HG02884 (cell line): ENCODE results near the gene EPAS1.

Source experiments
- ATAC-seq: cut with Tn5 transposase; IDR thresholded peaks from one replicate; pipeline ENCODE4 v1.9.1; 2021; ENCODE audit warnings: mild to moderate bottlenecking, moderate library complexity; ENCODE audit not compliant: unreplicated experiment

EPAS1 gene

GRCh38 chr2:46273225-46273863 lies 23.9 kb upstream of the EPAS1 start:
- no peak for ATAC-seq

GRCh38 chr2:46273919-46274318 lies 23.3 kb upstream of the EPAS1 start:
- no peak for ATAC-seq

- ATAC-seq, result no peak
Observed at GRCh38 chr2:46274586-46274985, 22.6 kb upstream of the EPAS1 start.

- ATAC-seq, result no peak
Observed at GRCh38 chr2:46275995-46276394, 21.2 kb upstream of the EPAS1 start.

- ATAC-seq, result no peak
Observed at GRCh38 chr2:46276642-46277041, 20.6 kb upstream of the EPAS1 start.

GRCh38 chr2:46277431-46278190 lies 19.6 kb upstream of the EPAS1 start:
- ATAC-seq, result no peak

- no peak for ATAC-seq
Observed at GRCh38 chr2:46278952-46279351, 18.3 kb upstream of the EPAS1 start.

- ATAC-seq, result no peak
Observed at GRCh38 chr2:46281939-46282338, 15.3 kb upstream of the EPAS1 start.

GRCh38 chr2:46283693-46284092 lies 13.5 kb upstream of the EPAS1 start:
- no peak for ATAC-seq

GRCh38 chr2:46284260-46284659 lies 12.9 kb upstream of the EPAS1 start:
- ATAC-seq, result no peak

GRCh38 chr2:46284796-46285195 lies 12.4 kb upstream of the EPAS1 start:
- no peak for ATAC-seq

- ATAC-seq, result no peak
Observed at GRCh38 chr2:46286715-46287114, 10.5 kb upstream of the EPAS1 start.

GRCh38 chr2:46290078-46290477 lies 7.1 kb upstream of the EPAS1 start:
- no peak for ATAC-seq

GRCh38 chr2:46293466-46293865 lies 3.7 kb upstream of the EPAS1 start:
- no peak for ATAC-seq

- no peak for ATAC-seq
Observed at GRCh38 chr2:46294176-46294836, 2.9 kb upstream of the EPAS1 start.

GRCh38 chr2:46296216-46296839 lies 879 bp upstream of the EPAS1 start:
- ATAC-seq, result peak; percentile 9

GRCh38 chr2:46297546-46298271 lies 502 bp downstream of the EPAS1 start:
- ATAC-seq, result no peak

GRCh38 chr2:46298272-46298521 lies 990 bp downstream of the EPAS1 start:
- ATAC-seq, result no peak

GRCh38 chr2:46298522-46299353 lies 1.5 kb downstream of the EPAS1 start:
- no peak for ATAC-seq
